GM12878 (cell line): Measurements from ENCODE around the gene PRKCQ. TPM values are rescaled to one million over a fixed set of nuclear protein-coding genes. Genes with fewer than 3 reads are reported as not detected.

Experiments
- ATAC-seq: fragments of 200-7000 bp; cut with Tn5 transposase; 3 replicates; pipeline ENCODE4 v1.9.1; 2020; ENCODE audit warnings: mild to moderate bottlenecking, moderate library complexity
- BruUV-seq: library from RNA; stranded (reverse); fragments of 400-500 nt; replicated peaks from 2 replicates; lab custom pipeline; 2021; lab: Mats Ljungman, UMichigan
- CTCF ChIA-PET: fragments of 300-600 bp; sonication (Branson Sonifier 250); formaldehyde crosslinking; extraction: SDS; loops from one replicate; lab custom pipeline; 2021; ENCODE audit warnings: inconsistent platforms; lab: Yijun Ruan, JAX
- POLR2A ChIA-PET: fragments of 350-600 bp; formaldehyde crosslinking; extraction: SDS; loops from one replicate; lab custom pipeline; 2021; ENCODE audit warnings: inconsistent platforms; lab: Charles Lee
- RAD21 ChIA-PET: fragments of 300-600 bp; sonication (Branson Sonifier 250); formaldehyde crosslinking; loops from one replicate; lab custom pipeline; 2023; ENCODE audit warnings: antibody characterized with exemption; ENCODE audit not compliant: unreplicated experiment; lab: Charles Lee
- SMC1A ChIA-PET: fragments of 300-600 bp; sonication (Branson Sonifier 250); formaldehyde crosslinking; loops from one replicate; lab custom pipeline; 2023; ENCODE audit not compliant: unreplicated experiment, uncharacterized antibody; lab: Charles Lee
- DNase-seq: peaks from one replicate; pipeline ENCODE4 v3.0.0-alpha.2; 2011; ENCODE audit warnings: low read depth, low spot score
- FAIRE-seq: peaks from 3 replicates; lab custom pipeline; 2011; peaks lifted over from hg19 to GRCh38; lab: Jason Lieb, UNC
- H2AFZ ChIP-seq: 2 replicates; pipeline ENCODE4 v1.6.0; 2011; ENCODE audit warnings: low read depth, low read length, control low read depth; ENCODE audit not compliant: control insufficient read depth
- H3K27ac ChIP-seq: 2 replicates; pipeline ENCODE4 v1.5.1; 2011; ENCODE audit warnings: control low read depth; ENCODE audit not compliant: control insufficient read depth, insufficient read depth
- H3K27me3 ChIP-seq, 2 experiments: replicated peaks in 1 of 2; 2 replicates each; pipeline versions ENCODE4 v1.6.0 to v1.6.1; 2011; ENCODE audit warnings: low read length in 1 of 2; ENCODE audit not compliant: control insufficient read depth in 2 of 2, insufficient read depth in 2 of 2
- H3K36me3 ChIP-seq, 2 experiments: 2 replicates each; pipeline ENCODE4 v1.5.1; 2011; ENCODE audit warnings: low read length in 1 of 2; ENCODE audit not compliant: control insufficient read depth in 2 of 2, insufficient read depth in 2 of 2
- H3K4me1 ChIP-seq: 2 replicates; pipeline ENCODE4 v1.6.1; 2011; ENCODE audit warnings: mild to moderate bottlenecking, low read length, moderate library complexity, mixed read lengths; ENCODE audit not compliant: control insufficient read depth, insufficient read depth
- H3K4me2 ChIP-seq: 2 replicates; pipeline ENCODE4 v1.6.0; 2011; ENCODE audit warnings: control low read depth; ENCODE audit not compliant: control insufficient read depth, insufficient read depth
- H3K4me3 ChIP-seq: fragments of 200-600 bp; sonication (generic); 2 replicates; pipeline ENCODE4 v1.5.1; 2016
- H3K79me2 ChIP-seq: 2 replicates; pipeline ENCODE4 v1.6.0; 2011; ENCODE audit warnings: low read length; ENCODE audit not compliant: control insufficient read depth, insufficient read depth
- H3K9ac ChIP-seq: 2 replicates; pipeline ENCODE4 v1.8.0; 2011; ENCODE audit warnings: low read length, control low read depth, mixed read lengths; ENCODE audit not compliant: control insufficient read depth, insufficient read depth
- H3K9me3 ChIP-seq: replicated peaks from 3 replicates; pipeline ENCODE4 v1.5.1; 2011; ENCODE audit warnings: mild to moderate bottlenecking, low read length; ENCODE audit not compliant: control insufficient read depth, insufficient read depth
- H4K20me1 ChIP-seq: 2 replicates; pipeline ENCODE4 v1.6.0; 2011; ENCODE audit not compliant: control insufficient read depth, insufficient read depth
- BCL3 ChIP-seq: IDR thresholded peaks from 2 replicates; pipeline ENCODE4 v1.6.1; 2011; ENCODE audit warnings: borderline replicate concordance, low read depth, mild to moderate bottlenecking, moderate library complexity, low read length; ENCODE audit not compliant: insufficient read depth, poor library complexity, severe bottlenecking
- CEBPB ChIP-seq, 2 experiments: fragments of 150-350 bp in 1 of 2; IDR thresholded peaks; 2 replicates each; pipeline ENCODE4 v1.6.1; 2012 to 2014; ENCODE audit warnings: low read depth in 2 of 2, low read length in 2 of 2, borderline replicate concordance in 1 of 2, inconsistent platforms in 1 of 2
- EP300 ChIP-seq, 2 experiments: fragments of 150-350 bp in 1 of 2; IDR thresholded peaks; 2 replicates each; pipeline ENCODE4 v1.6.1; 2011 to 2012; ENCODE audit warnings: low read depth in 2 of 2, low read length in 2 of 2, borderline replicate concordance in 1 of 2, improper control_type of control experiment in 1 of 2, inconsistent platforms in 1 of 2; ENCODE audit not compliant: control insufficient read depth in 1 of 2
- JUND ChIP-seq: IDR thresholded peaks from 2 replicates; pipeline ENCODE4 v1.6.1; 2012; ENCODE audit warnings: low read depth, mild to moderate bottlenecking, low read length, improper control_type of control experiment, moderate library complexity
- KLF5 ChIP-seq: fragments of 450-650 bp; IDR thresholded peaks from 2 replicates; pipeline ENCODE4 v1.6.1; 2014; ENCODE audit warnings: mild to moderate bottlenecking; ENCODE audit not compliant: partially characterized antibody
- PAX8 ChIP-seq: fragments of 450-650 bp; IDR thresholded peaks from 2 replicates; pipeline ENCODE4 v1.6.1; 2017; ENCODE audit warnings: mild to moderate bottlenecking, moderate library complexity
- POLR2AphosphoS5 ChIP-seq: IDR thresholded peaks from 2 replicates; pipeline ENCODE4 v1.6.1; 2011; ENCODE audit warnings: mild to moderate bottlenecking, low read length, inconsistent platforms
- RCOR1 ChIP-seq: conservative IDR thresholded peaks from 2 replicates; pipeline ENCODE4 v1.6.1; 2012; ENCODE audit warnings: low read depth, low read length, improper control_type of control experiment
- SIN3A ChIP-seq: IDR thresholded peaks from 2 replicates; pipeline ENCODE4 v1.6.1; 2012; ENCODE audit warnings: low read depth, low read length, improper control_type of control experiment
- SUZ12 ChIP-seq: fragments of 200-600 bp; sonication (generic); IDR thresholded peaks from one replicate; pipeline ENCODE4 v1.6.1; 2018; ENCODE audit warnings: antibody characterized with exemption, mild to moderate bottlenecking; ENCODE audit not compliant: unreplicated experiment
- YBX1 ChIP-seq: fragments of 450-650 bp; IDR thresholded peaks from 2 replicates; pipeline ENCODE4 v1.6.1; 2016; ENCODE audit warnings: antibody characterized with exemption
- ZBTB4 ChIP-seq: fragments of 450-650 bp; formaldehyde crosslinking; IDR thresholded peaks from 2 replicates; pipeline ENCODE4 v1.4.0; 2022; ENCODE audit warnings: mild to moderate bottlenecking, moderate library complexity
- WGBS: methylation state at CpG from one replicate; pipeline ENCODE4 v1.1.6; 2016; ENCODE audit warnings: low lambda C conversion rate; ENCODE audit not compliant: insufficient replicate concordance, insufficient coverage; ENCODE audit errors: missing lambda C conversion rate; 5-methylcytosine and 5-hydroxymethylcytosine counted together
- in situ Hi-C: fragments of 300-500 bp; cut with MboI; formaldehyde crosslinking; loops from 9 replicates; pipeline ENCODE4 v1.14.3; 2018; ENCODE audit warnings: mixed read lengths
- intact Hi-C: fragments of 100-400 bp; cut with micrococcal nuclease; formaldehyde crosslinking; loops from one replicate; pipeline ENCODE4 v1.14.2; 2022; ENCODE audit not compliant: unreplicated experiment
- polyA plus RNA-seq, 11 experiments: library from polyadenylated mRNA; depleted of rRNA in 4 of 11; unstranded in 6 of 11; stranded (reverse) in 5 of 11; fragments of >200 nt; fragmentation: Nextera tagmentation in 4 of 11; fragmentation: Illumina TruSeq in 1 of 11; extraction: Ambion mirVana in 4 of 11; extraction: Trizol in 1 of 11; gene quantifications; 1 replicate in 1 of 11; 2 replicates in 10 of 11; pipeline versions ENCODE4 v1.2.1 to v1.2.3, GENCODE V29; 2011 to 2016; ENCODE audit warnings: inconsistent platforms in 2 of 11, missing spikeins in 2 of 11, low read depth in 1 of 11
- total RNA-seq, 4 experiments: library from RNA; depleted of rRNA in 3 of 4; stranded (reverse); fragments of >200 nt in 3 of 4; fragmentation: Illumina TruSeq in 1 of 4; extraction: Trizol in 1 of 4; gene quantifications; 2 replicates each; pipeline versions ENCODE4 v1.2.1 to v1.2.3, GENCODE V29; 2013 to 2021
- TF ChIP-seq, protein P1 (sequence below): fragments of 450-650 bp; IDR thresholded peaks from 2 replicates; pipeline ENCODE4 v1.6.1; 2017; ENCODE audit warnings: mild to moderate bottlenecking
- TF ChIP-seq, protein P2 (sequence below), 3 experiments: IDR thresholded peaks in 2 of 3; conservative IDR thresholded peaks in 1 of 3; 2 replicates each; pipeline ENCODE4 v1.5.1; 2011; ENCODE audit warnings: low read depth in 3 of 3, low read length in 3 of 3, mild to moderate bottlenecking in 3 of 3, control low read depth in 2 of 3, moderate library complexity in 2 of 3, inconsistent platforms in 1 of 3, mixed read lengths in 1 of 3; ENCODE audit not compliant: control insufficient read depth in 2 of 3, insufficient read depth in 1 of 3; ENCODE audit errors: extremely low read depth in 1 of 3

Gene PRKCQ
- total and polyA plus RNA-seq, 10 of the 15 experiments (the other 5 are each of a cell fraction or from before 2014, with no cell fraction given): 0.26 to 8.9 (median 0.98) TPM

- no peaks in the 10 kb centered on the region; a peak in 2 of 4 replicates for H3K27me3 ChIP-seq
- DNase-seq: no peak
- in situ Hi-C loops (no loop called here), intact Hi-C loops (loop anchor here (10.0 kb wide), 1 partner anchor 144 kb away; no protein-coding TSS in a partner anchor)
- H3K79me2 ChIP-seq: no peaks in the 10 kb centered on the region
- no peaks in the 10 kb centered on the region for H3K4me1 ChIP-seq
- ChIA-PET RAD21 (interaction anchor here (0.9 to 1.2 kb wide), 2 partner anchors 79 to 82 kb away, joined by 3 read pairs; no protein-coding TSS in a partner anchor), CTCF (interaction anchor here (1.0 to 1.5 kb wide), 6 partner anchors 8 to 171 kb away, joined by 3 to 5 read pairs (median 4); no protein-coding TSS in a partner anchor), POLR2A (interaction anchor here (0.6 kb wide), 2 partner anchors 304 to 532 kb away, joined by 3 to 4 read pairs; no protein-coding TSS in a partner anchor), SMC1A (interaction anchor here (0.6 to 2.1 kb wide), 9 partner anchors 9 to 647 kb away, joined by 3 to 7 read pairs (median 3); no protein-coding TSS in a partner anchor)
- H3K27ac ChIP-seq: no peak overlapping the region
- BruUV-seq: no TSS peak
- no peak overlapping the region for H3K4me2 ChIP-seq
- ATAC-seq: no peak
- H3K9ac ChIP-seq: no peak overlapping the region
- no peak overlapping the region for H3K4me3 ChIP-seq
- no peak overlapping the region for H2AFZ ChIP-seq
- H4K20me1 ChIP-seq: no peaks in the 10 kb centered on the region
- no peak for FAIRE-seq
- WGBS: 7% methylated on average over 3 of the region's 3 CpGs
- H3K36me3 ChIP-seq: no peaks in the 10 kb centered on the region
- no peak for TF ChIP-seq RCOR1
- TF ChIP-seq KLF5: no peak
- TF ChIP-seq ZBTB4 (CRISPR knock-in tag): no peak
- TF ChIP-seq, protein P1, sequence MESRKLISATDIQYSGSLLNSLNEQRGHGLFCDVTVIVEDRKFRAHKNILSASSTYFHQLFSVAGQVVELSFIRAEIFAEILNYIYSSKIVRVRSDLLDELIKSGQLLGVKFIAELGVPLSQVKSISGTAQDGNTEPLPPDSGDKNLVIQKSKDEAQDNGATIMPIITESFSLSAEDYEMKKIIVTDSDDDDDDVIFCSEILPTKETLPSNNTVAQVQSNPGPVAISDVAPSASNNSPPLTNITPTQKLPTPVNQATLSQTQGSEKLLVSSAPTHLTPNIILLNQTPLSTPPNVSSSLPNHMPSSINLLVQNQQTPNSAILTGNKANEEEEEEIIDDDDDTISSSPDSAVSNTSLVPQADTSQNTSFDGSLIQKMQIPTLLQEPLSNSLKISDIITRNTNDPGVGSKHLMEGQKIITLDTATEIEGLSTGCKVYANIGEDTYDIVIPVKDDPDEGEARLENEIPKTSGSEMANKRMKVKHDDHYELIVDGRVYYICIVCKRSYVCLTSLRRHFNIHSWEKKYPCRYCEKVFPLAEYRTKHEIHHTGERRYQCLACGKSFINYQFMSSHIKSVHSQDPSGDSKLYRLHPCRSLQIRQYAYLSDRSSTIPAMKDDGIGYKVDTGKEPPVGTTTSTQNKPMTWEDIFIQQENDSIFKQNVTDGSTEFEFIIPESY: no peak
- no peak for TF ChIP-seq YBX1
- no peak for TF ChIP-seq JUND
- TF ChIP-seq EP300 (IDR thresholded peaks at IDR 0.05; ENCODE audit: borderline replicate concordance in 1 of 2, control insufficient read depth in 1 of 2, low read depth in 2 of 2, low read length in 2 of 2): no peak
- TF ChIP-seq BCL3: no peak
- TF ChIP-seq POLR2AphosphoS5: no peak
- TF ChIP-seq, protein P2, sequence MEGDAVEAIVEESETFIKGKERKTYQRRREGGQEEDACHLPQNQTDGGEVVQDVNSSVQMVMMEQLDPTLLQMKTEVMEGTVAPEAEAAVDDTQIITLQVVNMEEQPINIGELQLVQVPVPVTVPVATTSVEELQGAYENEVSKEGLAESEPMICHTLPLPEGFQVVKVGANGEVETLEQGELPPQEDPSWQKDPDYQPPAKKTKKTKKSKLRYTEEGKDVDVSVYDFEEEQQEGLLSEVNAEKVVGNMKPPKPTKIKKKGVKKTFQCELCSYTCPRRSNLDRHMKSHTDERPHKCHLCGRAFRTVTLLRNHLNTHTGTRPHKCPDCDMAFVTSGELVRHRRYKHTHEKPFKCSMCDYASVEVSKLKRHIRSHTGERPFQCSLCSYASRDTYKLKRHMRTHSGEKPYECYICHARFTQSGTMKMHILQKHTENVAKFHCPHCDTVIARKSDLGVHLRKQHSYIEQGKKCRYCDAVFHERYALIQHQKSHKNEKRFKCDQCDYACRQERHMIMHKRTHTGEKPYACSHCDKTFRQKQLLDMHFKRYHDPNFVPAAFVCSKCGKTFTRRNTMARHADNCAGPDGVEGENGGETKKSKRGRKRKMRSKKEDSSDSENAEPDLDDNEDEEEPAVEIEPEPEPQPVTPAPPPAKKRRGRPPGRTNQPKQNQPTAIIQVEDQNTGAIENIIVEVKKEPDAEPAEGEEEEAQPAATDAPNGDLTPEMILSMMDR (IDR thresholded peaks at IDR 0.05 in 2 of 3, conservative IDR thresholded peaks at IDR 0.05 in 1 of 3; ENCODE audit: control insufficient read depth in 2 of 3, extremely low read depth in 1 of 3, insufficient read depth in 1 of 3, low read depth in 3 of 3, low read length in 3 of 3): no peak
- TF ChIP-seq SIN3A: no peak
- no peak for TF ChIP-seq PAX8
- TF ChIP-seq CEBPB (IDR thresholded peaks at IDR 0.05; ENCODE audit: borderline replicate concordance in 1 of 2, low read depth in 2 of 2, low read length in 2 of 2): no peak
- TF ChIP-seq SUZ12: no peak
- no peaks in the 10 kb centered on the region for H3K9me3 ChIP-seq
Measured at GRCh38 chr10:6588845-6589244, 8.8 kb upstream of the PRKCQ start.
